IMR-90 (cell line): ENCODE results near the gene ZZZ3. TPM values are rescaled to one million over a fixed set of nuclear protein-coding genes. Genes with fewer than 3 reads are reported as not detected.

Experiments used
- ATAC-seq: fragments of 200-7000 bp; cut with Tn5 transposase; 2 replicates; pipeline ENCODE4 v1.9.1; 2020; ENCODE audit warnings: low read depth, mild to moderate bottlenecking, moderate library complexity
- BruUV-seq: library from RNA; stranded (reverse); fragments of 400-500 nt; replicated peaks from 2 replicates; lab custom pipeline; 2021; lab: Mats Ljungman, UMichigan
- CTCF ChIA-PET: fragments of 300-600 bp; formaldehyde crosslinking; extraction: SDS; loops from one replicate; lab custom pipeline; 2021; ENCODE audit warnings: antibody characterized with exemption; lab: Yijun Ruan, JAX
- POLR2A ChIA-PET: fragments of 300-600 bp; sonication (Branson Sonifier 250); formaldehyde crosslinking; loops from one replicate; lab custom pipeline; 2022; ENCODE audit warnings: antibody characterized with exemption; ENCODE audit not compliant: unreplicated experiment; lab: Charles Lee
- DNase-seq: peaks from one replicate; pipeline ENCODE4 v3.0.0; 2013
- H2AFZ ChIP-seq: replicated peaks from 2 replicates; pipeline ENCODE3; 2013; ENCODE audit warnings: low read length, mild to moderate bottlenecking; ENCODE audit not compliant: poor library complexity
- H2AK5ac ChIP-seq: 2 replicates; pipeline ENCODE4 v1.6.1; 2013; ENCODE audit warnings: low read depth, low read length, inconsistent platforms
- H2AK9ac ChIP-seq: replicated peaks from 2 replicates; pipeline ENCODE3; 2013; ENCODE audit warnings: mild to moderate bottlenecking, low read depth, low read length, moderate library complexity; ENCODE audit not compliant: poor library complexity
- H2BK120ac ChIP-seq: 2 replicates; pipeline ENCODE4 v1.6.1; 2013; ENCODE audit warnings: low read depth, low read length, inconsistent platforms
- H2BK15ac ChIP-seq: 3 replicates; pipeline ENCODE4 v1.6.1; 2013; ENCODE audit warnings: low read depth, low read length, inconsistent platforms
- H2BK20ac ChIP-seq: 2 replicates; pipeline ENCODE4 v1.6.1; 2013; ENCODE audit warnings: low read depth, mild to moderate bottlenecking, inconsistent platforms, low read length, moderate library complexity
- H2BK5ac ChIP-seq: 2 replicates; pipeline ENCODE4 v1.6.1; 2013; ENCODE audit warnings: mild to moderate bottlenecking, low read depth, low read length, inconsistent platforms; ENCODE audit not compliant: poor library complexity, severe bottlenecking
- H3K14ac ChIP-seq: replicated peaks from 2 replicates; pipeline ENCODE4 v1.6.1; 2013; ENCODE audit warnings: low read depth, low read length, inconsistent platforms
- H3K18ac ChIP-seq: 2 replicates; pipeline ENCODE4 v1.6.1; 2013; ENCODE audit warnings: low read depth, low read length, control low read depth
- H3K23ac ChIP-seq: 2 replicates; pipeline ENCODE4 v1.6.1; 2013; ENCODE audit warnings: low read depth, low read length, inconsistent platforms
- H3K27ac ChIP-seq: 2 replicates; pipeline ENCODE4 v1.5.1; 2013; ENCODE audit warnings: mild to moderate bottlenecking, control low read depth, low read length; ENCODE audit not compliant: insufficient read depth
- H3K27me3 ChIP-seq: 2 replicates; pipeline ENCODE4 v1.6.1; 2013; ENCODE audit warnings: low read length; ENCODE audit not compliant: control insufficient read depth, insufficient read depth
- H3K36me3 ChIP-seq: 2 replicates; pipeline ENCODE4 v1.6.1; 2013; ENCODE audit warnings: low read length, mixed read lengths; ENCODE audit not compliant: control insufficient read depth, insufficient read depth
- H3K4ac ChIP-seq: 2 replicates; pipeline ENCODE4 v1.6.1; 2013; ENCODE audit warnings: low read depth, low read length, inconsistent platforms
- H3K4me1 ChIP-seq: 2 replicates; pipeline ENCODE4 v1.6.1; 2013; ENCODE audit warnings: low read length, mixed read lengths; ENCODE audit not compliant: control insufficient read depth, insufficient read depth
- H3K4me2 ChIP-seq: 2 replicates; pipeline ENCODE4 v1.6.1; 2013; ENCODE audit warnings: low read depth, mild to moderate bottlenecking, control low read depth, low read length, moderate library complexity
- H3K4me3 ChIP-seq: 2 replicates; pipeline ENCODE4 v1.5.1; 2013; ENCODE audit warnings: low read depth, mild to moderate bottlenecking, control low read depth, low read length, moderate library complexity; ENCODE audit not compliant: insufficient read depth
- H3K56ac ChIP-seq: 2 replicates; pipeline ENCODE4 v1.6.1; 2013; ENCODE audit warnings: low read length, inconsistent platforms; ENCODE audit not compliant: insufficient read depth; ENCODE audit errors: extremely low read depth
- H3K79me1 ChIP-seq, 2 experiments: 2 replicates each; pipeline ENCODE4 v1.6.1; 2013; ENCODE audit warnings: low read length in 2 of 2, inconsistent platforms in 1 of 2, low read depth in 1 of 2
- H3K9ac ChIP-seq: 2 replicates; pipeline ENCODE4 v1.6.1; 2013; ENCODE audit warnings: low read depth, low read length, control low read depth
- H3K9me1 ChIP-seq: 2 replicates; pipeline ENCODE4 v1.6.1; 2013; ENCODE audit warnings: low read length, inconsistent platforms; ENCODE audit not compliant: insufficient read depth
- H3K9me3 ChIP-seq: 2 replicates; pipeline ENCODE4 v1.6.1; 2013; ENCODE audit warnings: low read length; ENCODE audit not compliant: control insufficient read depth, insufficient read depth
- H4K20me1 ChIP-seq: 2 replicates; pipeline ENCODE4 v1.6.1; 2013; ENCODE audit warnings: low read length, inconsistent platforms; ENCODE audit not compliant: insufficient read depth
- H4K5ac ChIP-seq: 2 replicates; pipeline ENCODE4 v1.6.1; 2013; ENCODE audit warnings: mild to moderate bottlenecking, low read depth, low read length, control low read depth
- H4K8ac ChIP-seq, 2 experiments: 2 replicates each; pipeline ENCODE4 v1.6.1; 2013; ENCODE audit warnings: low read depth in 2 of 2, low read length in 2 of 2, control low read depth in 1 of 2, inconsistent platforms in 1 of 2
- H4K91ac ChIP-seq: 2 replicates; pipeline ENCODE4 v1.6.1; 2013; ENCODE audit warnings: low read depth, low read length, inconsistent platforms; ENCODE audit not compliant: insufficient read depth
- CEBPB ChIP-seq: IDR thresholded peaks from 2 replicates; pipeline ENCODE4 v1.6.1; 2012; ENCODE audit warnings: low read depth, low read length, improper control_type of control experiment
- WGBS, 2 experiments: methylation state at CpG; one replicate each; pipeline versions ENCODE4 v1.1.5 to v1.1.7; 2013; ENCODE audit warnings: missing lambda C conversion rate in 2 of 2; ENCODE audit not compliant: insufficient read length in 1 of 2; ENCODE audit errors: extremely low coverage in 2 of 2; 5-methylcytosine and 5-hydroxymethylcytosine counted together
- dilution Hi-C: fragments of 300-500 bp; cut with HindIII; formaldehyde crosslinking; loops from one replicate; pipeline ENCODE4 v1.14.3; 2018; ENCODE audit warnings: low sequenced_read_pairs; ENCODE audit not compliant: unreplicated experiment
- in situ Hi-C: fragments of 300-500 bp; cut with MboI; formaldehyde crosslinking; loops from 3 replicates; pipeline ENCODE4 v1.14.3; 2019; ENCODE audit warnings: low sequenced_read_pairs, inconsistent platforms, mixed read lengths
- intact Hi-C: fragments of 100-400 bp; cut with micrococcal nuclease; formaldehyde crosslinking; loops from 2 replicates; pipeline ENCODE4 v1.10.0; 2022
- polyA plus RNA-seq, 3 experiments: library from polyadenylated mRNA; depleted of rRNA; stranded (reverse); fragments of >200 nt; gene quantifications; 2 replicates each; pipeline ENCODE4 v1.2.3, GENCODE V29; 2012; ENCODE audit warnings: low replicate concordance in 1 of 3
- total RNA-seq: library from RNA; depleted of rRNA; stranded (reverse); fragments of >200 nt; gene quantifications from 2 replicates; pipeline ENCODE4 v1.2.3, GENCODE V29; 2012
- TF ChIP-seq, protein P1 (sequence below): conservative IDR thresholded peaks from 2 replicates; pipeline ENCODE4 v1.5.1; 2012; ENCODE audit warnings: mild to moderate bottlenecking, low read depth, low read length, improper control_type of control experiment

Gene ZZZ3
- total and polyA plus RNA-seq, 2 of the 4 experiments (the other 2 are of a cell fraction): 14.2 to 66.3 TPM

DNA sequence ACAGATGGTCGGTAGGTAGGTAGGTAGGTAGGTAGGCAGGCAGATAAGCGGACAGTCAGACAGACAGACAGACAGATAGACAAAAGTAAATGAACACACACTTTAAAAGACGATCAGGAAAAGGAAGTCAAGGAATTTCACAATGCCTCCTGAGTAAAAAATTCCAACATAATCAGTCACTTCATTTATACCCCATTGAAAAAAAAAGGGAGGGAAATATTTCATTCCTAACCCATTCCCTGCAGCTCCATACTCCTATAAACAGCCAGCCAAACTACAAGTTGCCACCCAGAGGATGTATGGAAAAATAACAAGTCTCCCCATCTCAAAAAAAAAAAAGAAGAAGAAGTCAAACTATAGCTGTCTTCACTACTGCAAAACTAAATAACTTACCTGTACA lies 43.4 kb downstream of the ZZZ3 start:
- H2BK15ac ChIP-seq: no peak overlapping the region
- no CpG with 5 or more reads among the region's 3 CpGs for WGBS, 2 experiments
- ChIA-PET POLR2A (no interaction called here), CTCF (interaction anchor here (0.6 kb wide), 1 partner anchor 47 kb away, joined by 5 read pairs; no protein-coding TSS in a partner anchor)
- no peak overlapping the region for H3K23ac ChIP-seq
- peak overlapping the region; percentile 46 for H2BK5ac ChIP-seq
- no peak overlapping the region for H2AFZ ChIP-seq
- no peak overlapping the region for H2AK9ac ChIP-seq
- H3K27me3 ChIP-seq: no peaks in the 10 kb centered on the region
- TF ChIP-seq, protein P1, sequence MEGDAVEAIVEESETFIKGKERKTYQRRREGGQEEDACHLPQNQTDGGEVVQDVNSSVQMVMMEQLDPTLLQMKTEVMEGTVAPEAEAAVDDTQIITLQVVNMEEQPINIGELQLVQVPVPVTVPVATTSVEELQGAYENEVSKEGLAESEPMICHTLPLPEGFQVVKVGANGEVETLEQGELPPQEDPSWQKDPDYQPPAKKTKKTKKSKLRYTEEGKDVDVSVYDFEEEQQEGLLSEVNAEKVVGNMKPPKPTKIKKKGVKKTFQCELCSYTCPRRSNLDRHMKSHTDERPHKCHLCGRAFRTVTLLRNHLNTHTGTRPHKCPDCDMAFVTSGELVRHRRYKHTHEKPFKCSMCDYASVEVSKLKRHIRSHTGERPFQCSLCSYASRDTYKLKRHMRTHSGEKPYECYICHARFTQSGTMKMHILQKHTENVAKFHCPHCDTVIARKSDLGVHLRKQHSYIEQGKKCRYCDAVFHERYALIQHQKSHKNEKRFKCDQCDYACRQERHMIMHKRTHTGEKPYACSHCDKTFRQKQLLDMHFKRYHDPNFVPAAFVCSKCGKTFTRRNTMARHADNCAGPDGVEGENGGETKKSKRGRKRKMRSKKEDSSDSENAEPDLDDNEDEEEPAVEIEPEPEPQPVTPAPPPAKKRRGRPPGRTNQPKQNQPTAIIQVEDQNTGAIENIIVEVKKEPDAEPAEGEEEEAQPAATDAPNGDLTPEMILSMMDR: no peak
- peak; percentile 85 for TF ChIP-seq CEBPB
- H3K36me3 ChIP-seq: peaks cover 10% of the 10 kb centered on the region
- no peak overlapping the region for H3K4ac ChIP-seq
- H3K9ac ChIP-seq: no peak overlapping the region
- no peak overlapping the region for H4K5ac ChIP-seq
- H2AK5ac ChIP-seq: peak overlapping the region; percentile 71; the same call in 1 of the 2 replicates
- H4K20me1 ChIP-seq: peaks cover 4% of the 10 kb centered on the region; the same call in 1 of the 2 replicates
- H3K79me1 ChIP-seq: peaks cover 24 to 54% of the 10 kb centered on the region in 2 experiments
- no peak overlapping the region for H4K91ac ChIP-seq
- H3K56ac ChIP-seq: no peak overlapping the region
- no peak overlapping the region for H3K18ac ChIP-seq
- H3K27ac ChIP-seq: 0 out of 2 replicates have a peak overlapping the region, but pooled peaks have one; percentile 44
- intact Hi-C loops: loop anchor here (5.0 kb wide), 1 partner anchor 37 kb away; no protein-coding TSS in a partner anchor
- H3K4me2 ChIP-seq: peak overlapping the region; percentile 66; the same call in 1 of the 2 replicates
- in situ Hi-C loops: no loop called here
- ATAC-seq (peak; percentile 65), DNase-seq (peak; percentile 61)
- H4K8ac ChIP-seq: no peak overlapping the region
- no TSS peak for BruUV-seq
- peaks cover 3% of the 10 kb centered on the region; the same call in 1 of the 2 replicates for H3K9me1 ChIP-seq
- peak overlapping the region; percentile 51; the same call in 1 of the 2 replicates for H2BK120ac ChIP-seq
- no peak overlapping the region for H2BK20ac ChIP-seq
- H3K4me1 ChIP-seq: peaks cover 2% of the 10 kb centered on the region; the same call in 1 of the 2 replicates
- no peak overlapping the region for H3K4me3 ChIP-seq
- H3K14ac ChIP-seq: no peak overlapping the region
- no peaks in the 10 kb centered on the region for H3K9me3 ChIP-seq
- dilution Hi-C loops: no loop called here
